DMS 273 treated with DMSO at 0.1 percent for 48 hours (cell line): Measurements from ENCODE around the gene UCK2.

ENCODE experiments used
- DNase-seq: peaks from one replicate; lab custom pipeline; 2025; lab: John Stamatoyannopoulos, UW

UCK2 gene

DNA sequence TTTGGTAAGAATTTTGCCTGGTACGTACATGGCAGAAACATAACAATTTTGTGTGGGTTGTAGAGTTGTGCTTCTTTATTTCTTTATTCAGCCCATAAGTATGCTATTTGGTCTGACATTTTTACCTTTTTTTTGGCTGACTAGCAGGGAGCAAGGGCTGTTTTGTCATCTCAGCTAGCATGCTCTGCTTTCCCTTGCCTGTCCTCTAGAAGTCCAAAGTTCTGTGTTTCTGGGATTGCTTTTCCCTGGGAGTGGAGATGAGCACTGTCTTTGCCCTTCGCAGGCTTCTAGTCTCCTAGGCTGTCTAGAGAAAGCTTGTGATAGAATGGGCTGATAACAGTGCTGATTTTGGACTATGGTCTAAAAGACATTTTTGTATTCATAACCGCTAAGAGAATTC is 7.5 kb downstream of the UCK2 start:
- no peak for DNase-seq

- DNase-seq = no peak
Measured at GRCh38 chr1:165836664-165837482, 9.5 kb downstream of the UCK2 start.

DNA sequence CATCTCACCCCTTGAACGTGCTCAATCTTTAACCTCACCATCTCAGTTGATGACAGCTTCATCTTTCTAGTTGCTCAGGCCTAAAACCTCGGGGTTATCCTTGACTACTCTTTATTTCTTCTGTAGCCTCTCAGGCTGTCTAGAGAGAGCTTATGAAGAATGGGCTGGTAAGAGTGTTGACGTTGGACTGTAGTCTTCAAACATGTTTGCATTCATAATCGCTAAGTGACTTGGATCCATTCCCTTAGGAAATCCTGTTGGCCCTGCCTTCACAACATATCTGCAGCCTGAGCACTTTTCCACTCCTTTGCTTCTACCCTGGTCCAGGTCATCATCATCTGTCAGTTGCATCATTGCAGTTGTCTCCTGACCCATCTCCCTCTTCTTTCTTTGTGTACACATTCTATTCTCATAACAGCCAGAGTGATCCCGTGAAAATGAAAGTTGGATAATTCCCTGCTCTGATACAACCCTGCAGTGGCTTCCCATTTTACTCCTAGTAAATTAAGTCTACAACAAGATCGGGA is 10.5 kb downstream of the UCK2 start:
- no peak for DNase-seq

- DNase-seq = no peak
Measured at GRCh38 chr1:165840423-165840822, 13.0 kb downstream of the UCK2 start.

DNA sequence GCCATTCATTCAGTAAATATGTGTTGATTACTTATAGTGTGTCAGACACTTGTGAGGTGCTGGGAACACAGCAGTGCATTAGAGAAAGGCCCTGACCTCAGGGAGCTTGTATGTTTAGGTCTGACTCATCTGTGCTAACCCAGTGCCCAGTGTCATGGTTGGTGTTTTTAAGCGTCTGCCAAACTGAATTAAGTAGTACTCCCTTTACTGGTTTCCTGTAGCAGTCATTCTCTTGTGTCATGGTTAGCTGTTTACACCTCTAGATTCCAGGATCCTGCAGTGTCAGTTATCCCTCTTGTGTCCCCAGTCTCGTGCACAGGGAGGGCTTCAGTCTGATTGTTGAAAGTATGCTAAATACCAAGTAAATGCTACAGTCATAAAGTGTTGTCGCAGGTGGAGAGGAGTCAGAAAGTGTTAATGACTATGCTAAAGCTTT is 14.2 kb downstream of the UCK2 start:
- no peak for DNase-seq

- no peak for DNase-seq
Measured at GRCh38 chr1:165842023-165842670, 14.7 kb downstream of the UCK2 start.

DNA sequence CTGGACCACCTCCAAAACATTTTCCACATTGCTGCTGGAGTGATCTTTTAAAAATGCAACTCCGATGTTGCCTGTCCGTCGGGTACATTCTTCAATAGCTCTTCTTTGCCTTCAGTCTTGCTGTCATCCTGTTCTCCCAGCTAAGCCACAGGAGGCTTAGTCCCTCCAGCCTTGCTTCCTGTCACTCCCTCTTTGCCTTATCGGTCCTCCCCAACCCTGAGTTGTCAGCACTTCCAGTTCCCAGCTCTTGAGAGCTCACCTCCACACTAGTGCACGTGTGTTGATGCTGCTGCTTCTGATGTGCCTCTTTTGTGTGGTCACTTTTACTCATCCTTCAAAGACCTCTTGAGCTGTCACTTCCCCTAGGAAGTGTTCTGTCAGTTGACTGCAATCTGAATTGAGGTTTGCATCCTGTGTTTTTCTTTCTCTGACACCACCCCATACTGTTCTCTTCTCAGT is 15.3 kb downstream of the UCK2 start:
- DNase-seq = no peak

DNA sequence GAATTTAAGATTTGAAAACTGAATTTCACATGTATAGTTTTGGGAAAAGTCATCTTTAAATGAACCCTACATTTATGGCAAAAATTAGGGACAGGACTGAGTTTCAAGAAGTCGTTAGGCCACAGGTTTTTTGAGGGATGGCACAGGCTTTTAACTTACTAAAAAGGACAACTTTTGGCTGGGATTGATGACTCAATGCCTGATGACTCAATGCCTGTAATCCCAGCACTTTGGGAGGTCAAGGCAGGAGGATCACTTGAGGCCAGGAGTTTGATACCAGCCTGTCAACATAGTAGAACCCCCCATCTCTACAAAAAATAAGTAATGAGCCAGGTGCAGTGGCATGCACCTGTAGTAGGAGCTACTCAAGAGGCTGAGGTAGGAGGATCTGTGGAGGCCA is 15.9 kb downstream of the UCK2 start:
- DNase-seq = no peak

GRCh38 chr1:165844114-165844798 is 16.8 kb downstream of the UCK2 start:
- no peak for DNase-seq

DNA sequence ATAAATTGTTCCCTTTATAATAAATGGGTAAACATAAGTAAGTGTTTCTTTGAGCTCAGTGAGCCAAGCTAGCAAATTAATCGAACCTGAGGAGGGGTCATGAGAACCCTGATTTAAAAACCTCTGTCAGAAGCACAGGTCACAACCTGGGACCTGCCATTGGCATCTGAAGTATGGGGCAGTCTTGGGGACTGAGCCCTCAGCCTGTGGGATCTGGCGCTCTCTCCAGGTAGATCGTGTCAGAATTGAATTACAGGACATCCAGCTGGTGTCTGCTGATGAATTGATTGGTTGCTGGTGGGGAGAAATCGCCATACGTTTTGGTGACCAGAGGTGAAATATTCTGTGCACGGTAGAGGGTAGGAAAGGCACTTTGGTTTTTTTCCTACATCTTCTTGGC is 17.5 kb downstream of the UCK2 start:
- DNase-seq = no peak

DNA sequence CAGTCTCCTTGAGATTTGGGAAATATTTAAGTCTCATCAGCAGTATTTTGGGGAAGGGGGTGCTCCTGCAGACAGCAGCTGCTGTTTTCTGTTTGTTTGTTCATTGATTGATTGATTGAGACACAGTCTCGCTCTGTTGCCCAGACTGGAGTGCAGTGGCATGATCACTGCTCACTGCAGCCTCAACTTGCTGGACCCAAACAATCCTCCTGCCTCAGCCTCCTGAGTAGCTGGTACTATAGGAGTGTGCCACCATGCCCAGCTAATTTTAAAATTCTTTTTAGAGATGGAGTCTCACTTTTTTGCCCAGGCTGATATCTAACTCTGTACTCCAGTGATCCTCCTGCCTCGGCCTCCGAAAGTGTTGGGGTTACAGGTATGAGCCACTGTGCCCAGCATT is 18.2 kb downstream of the UCK2 start:
- DNase-seq = no peak

- no peak for DNase-seq
Measured at GRCh38 chr1:165845992-165846748, 18.8 kb downstream of the UCK2 start.

DNA sequence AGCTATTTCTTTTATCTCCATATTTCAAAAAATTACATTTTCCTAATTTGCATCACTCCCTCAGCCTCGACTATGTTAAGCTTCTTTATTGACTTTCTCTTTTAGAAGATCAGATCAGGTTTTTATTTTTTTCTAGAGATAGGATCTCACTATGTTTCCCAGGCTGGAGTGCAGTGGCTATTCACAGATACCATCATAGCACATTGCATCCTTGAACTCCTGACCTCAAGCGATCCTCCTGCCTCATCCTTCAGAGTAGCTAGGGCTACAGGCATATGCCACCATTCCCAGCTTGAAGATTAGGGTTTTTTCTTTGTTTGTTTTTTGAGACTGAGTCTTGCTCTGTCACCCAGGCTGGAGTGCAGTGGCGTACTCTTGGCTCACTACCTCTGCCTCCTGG is 20.1 kb downstream of the UCK2 start:
- DNase-seq = no peak

DNA sequence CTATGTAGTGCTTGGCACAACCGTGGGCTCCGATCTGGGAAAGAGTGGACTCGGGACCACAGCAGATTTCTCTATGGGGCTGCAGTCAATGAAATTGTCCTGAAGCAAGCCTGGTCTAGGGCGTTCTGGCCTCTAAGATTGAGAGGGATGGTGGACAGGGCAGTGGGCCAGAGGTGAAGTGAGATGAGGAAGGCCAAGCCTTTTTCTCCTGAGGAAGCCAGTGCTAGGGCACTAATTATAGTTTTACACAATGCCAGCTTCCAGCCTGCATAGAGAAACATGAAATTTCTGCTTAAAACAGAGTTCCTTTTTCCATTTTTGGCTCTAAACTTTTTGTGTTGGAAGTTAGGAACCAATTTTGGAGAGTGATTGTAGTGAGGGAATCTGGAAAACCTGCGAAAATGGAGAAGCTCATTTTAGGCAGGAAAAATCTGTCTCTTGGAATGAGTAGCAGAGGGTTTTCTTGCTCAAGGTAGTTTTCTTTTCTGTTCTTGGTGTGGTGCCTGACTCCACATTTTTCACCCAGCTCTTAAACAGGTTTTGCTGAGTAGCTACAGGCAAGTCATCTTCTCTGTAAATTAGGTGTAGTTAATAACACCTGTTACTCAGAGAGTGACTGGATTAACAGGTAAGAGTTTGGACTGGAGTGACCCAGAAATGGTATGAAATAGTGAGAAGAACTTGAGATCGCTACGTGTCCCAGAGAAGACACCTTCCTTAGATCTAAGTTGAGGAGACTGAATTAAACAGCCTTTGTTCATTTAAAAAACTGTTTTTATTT is 22.1 kb downstream of the UCK2 start:
- no peak for DNase-seq

GRCh38 chr1:165851034-165851658 is 23.7 kb downstream of the UCK2 start:
- no peak for DNase-seq

GRCh38 chr1:165852871-165853270 is 25.5 kb downstream of the UCK2 start:
- no peak for DNase-seq

GRCh38 chr1:165853528-165854075 is 26.2 kb downstream of the UCK2 start:
- DNase-seq = no peak

- no peak for DNase-seq
Measured at GRCh38 chr1:165854101-165854845, 26.9 kb downstream of the UCK2 start.

GRCh38 chr1:165855010-165855838 is 27.8 kb downstream of the UCK2 start:
- no peak for DNase-seq
